HT-29 (cell line): ENCODE results near the gene RELN. TPM values are rescaled to one million over a fixed set of nuclear protein-coding genes. Genes with fewer than 3 reads are reported as not detected.
"Not testable (repeated sequence)": the region's sequence is repeated elsewhere in the genome, so short reads cannot be mapped to it uniquely, and the experiment has no call there.

Source experiments
- DNase-seq: peaks from one replicate; pipeline ENCODE4 v3.0.0-alpha.2; 2015; ENCODE audit warnings: low spot score
- total RNA-seq: library from RNA; depleted of rRNA; stranded (reverse); fragments of >200 nt; shearing (Covaris generic); gene quantifications from 2 replicates; pipeline ENCODE4 v1.2.3, GENCODE V29; 2014

Gene RELN
- total RNA-seq, 1 experiment from 2014 or later: not detected

GRCh38 chr7:103794424-103794823 is 195.0 kb downstream of the RELN start:
- DNase-seq: no peak

GRCh38 chr7:103793614-103794013 is 195.8 kb downstream of the RELN start:
- DNase-seq: no peak

- no peak for DNase-seq
Measured at GRCh38 chr7:103791894-103792293, 197.6 kb downstream of the RELN start.

GRCh38 chr7:103787041-103787440 is 202.4 kb downstream of the RELN start:
- DNase-seq: not testable (repeated sequence)

GRCh38 chr7:103784646-103785286 is 204.7 kb downstream of the RELN start:
- DNase-seq: no peak

- DNase-seq: no peak
Measured at GRCh38 chr7:103781409-103781808, 208.0 kb downstream of the RELN start.

DNA sequence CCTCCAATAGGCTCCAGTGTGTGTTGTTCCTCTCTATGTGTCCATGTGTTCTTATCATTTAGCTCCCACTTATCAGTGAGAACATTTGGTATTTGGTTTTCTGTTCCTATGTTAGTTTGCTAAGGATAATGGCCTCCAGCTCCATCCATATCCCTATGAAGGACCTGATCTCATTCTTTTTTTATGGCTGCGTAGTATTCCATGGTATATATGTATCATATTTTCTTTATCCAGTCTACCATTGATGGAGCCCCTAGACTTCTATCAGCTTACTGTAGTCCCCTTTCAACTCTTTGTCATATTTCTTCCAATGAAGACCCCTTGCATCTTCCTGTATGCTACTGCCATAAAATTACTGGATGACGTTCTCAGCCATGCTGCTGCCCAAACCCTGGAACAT is 208.9 kb downstream of the RELN start:
- not testable (repeated sequence) for DNase-seq

- DNase-seq: no peak
Measured at GRCh38 chr7:103777440-103777839, 212.0 kb downstream of the RELN start.

GRCh38 chr7:103773726-103774125 is 215.7 kb downstream of the RELN start:
- no peak for DNase-seq

GRCh38 chr7:103772171-103772773 is 217.2 kb downstream of the RELN start:
- no peak for DNase-seq

- DNase-seq: no peak
Measured at GRCh38 chr7:103771294-103771693, 218.2 kb downstream of the RELN start.

DNA sequence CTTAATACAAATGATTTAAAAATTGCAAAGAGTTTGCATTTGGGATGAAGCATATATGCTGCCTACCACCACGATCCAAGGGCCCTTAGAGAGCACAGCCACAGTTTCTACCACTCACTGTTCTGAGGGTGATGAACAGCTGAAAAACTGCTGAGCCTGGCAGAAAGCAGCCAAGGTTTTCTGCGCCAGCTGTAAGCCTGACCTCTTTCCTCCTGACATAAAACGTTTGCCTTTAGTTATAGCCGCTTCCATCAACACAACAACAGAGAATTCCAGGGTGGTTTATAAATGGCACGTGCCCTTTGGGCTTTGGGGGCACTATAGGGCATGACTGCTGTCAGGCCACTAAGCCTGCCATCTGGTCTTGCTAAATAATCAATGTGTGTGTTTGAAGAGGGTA is 222.8 kb downstream of the RELN start:
- no peak for DNase-seq

DNA sequence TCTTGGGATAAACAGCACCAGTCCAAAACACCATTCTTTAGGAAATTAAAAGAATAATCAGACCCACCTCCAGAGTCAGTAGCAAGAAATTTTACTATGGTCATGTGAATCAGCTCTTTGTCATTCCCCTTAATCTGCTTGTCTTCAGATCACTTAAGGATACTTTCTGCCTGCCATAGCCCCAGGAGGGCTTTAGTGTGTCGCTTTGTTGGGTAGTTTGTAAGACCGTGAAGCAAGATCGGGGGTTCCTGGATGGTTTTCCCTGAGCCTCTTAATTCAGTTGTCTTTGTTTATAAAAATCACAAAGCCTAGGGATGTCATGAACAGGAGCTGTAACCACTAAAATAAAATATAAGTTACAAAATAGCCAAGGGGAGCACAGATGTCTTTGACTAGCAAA is 223.6 kb downstream of the RELN start:
- DNase-seq: no peak

DNA sequence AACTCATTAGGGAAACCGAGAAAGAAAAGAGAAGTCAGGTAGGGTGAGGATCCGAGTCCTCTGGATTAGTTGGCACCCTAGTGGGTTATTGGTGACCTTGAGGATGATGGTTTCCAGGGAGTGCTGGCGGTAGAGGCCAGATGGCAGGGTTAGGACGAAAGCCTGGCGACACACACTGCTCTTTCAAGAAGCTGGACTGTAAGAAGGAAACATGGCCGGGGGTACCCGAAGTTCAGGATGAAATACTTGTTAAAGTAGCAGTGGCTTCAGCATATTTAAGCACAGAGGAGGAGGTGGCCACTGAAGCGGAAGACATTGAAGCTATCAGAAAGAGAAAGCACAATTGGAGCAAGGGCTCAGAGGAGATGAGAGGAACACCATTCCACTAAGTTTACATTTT is 224.6 kb downstream of the RELN start:
- DNase-seq: no peak

DNA sequence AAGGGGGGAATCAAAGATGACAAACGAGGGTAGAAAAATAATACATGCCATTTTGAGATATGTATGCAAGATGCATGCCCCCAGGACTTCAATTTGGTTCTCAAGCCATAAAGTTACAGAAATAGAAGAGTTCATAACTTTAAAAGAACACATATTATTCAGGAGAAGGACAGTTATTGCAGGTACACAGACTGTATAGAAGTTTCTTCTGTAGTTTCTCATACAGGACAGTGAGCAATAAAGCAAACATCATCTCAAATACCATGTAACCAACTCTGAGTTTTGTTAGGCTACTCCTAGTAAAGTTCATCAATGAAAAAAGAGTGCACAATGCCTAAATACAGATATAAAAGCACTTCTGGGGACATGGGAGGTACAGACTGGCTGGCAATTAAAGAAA is 226.6 kb downstream of the RELN start:
- DNase-seq: no peak

- no peak for DNase-seq
Measured at GRCh38 chr7:103762065-103762760, 227.2 kb downstream of the RELN start.

DNA sequence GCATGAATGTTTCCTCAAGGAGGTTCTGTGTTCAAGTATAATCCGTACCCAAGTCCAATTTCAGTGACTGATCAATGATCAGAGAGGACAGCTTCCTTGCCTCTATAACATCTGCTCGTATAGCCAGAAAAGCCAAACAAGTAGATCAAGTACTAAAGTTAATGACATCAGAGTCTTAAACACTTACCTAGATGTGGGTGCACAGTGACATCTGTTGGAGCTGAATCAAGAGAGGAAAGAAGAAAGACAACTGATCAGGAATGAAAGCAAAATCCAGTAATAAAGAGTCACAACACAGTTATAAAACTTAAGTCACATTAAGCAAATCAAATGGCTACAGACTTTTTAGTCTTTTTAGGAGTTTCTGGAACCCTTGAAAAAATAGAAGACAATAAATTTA is 236.5 kb downstream of the RELN start:
- peak; percentile 54 for DNase-seq

- no peak for DNase-seq
Measured at GRCh38 chr7:103751311-103751880, 238.1 kb downstream of the RELN start.

GRCh38 chr7:103748680-103749079 is 240.8 kb downstream of the RELN start:
- no peak for DNase-seq

DNA sequence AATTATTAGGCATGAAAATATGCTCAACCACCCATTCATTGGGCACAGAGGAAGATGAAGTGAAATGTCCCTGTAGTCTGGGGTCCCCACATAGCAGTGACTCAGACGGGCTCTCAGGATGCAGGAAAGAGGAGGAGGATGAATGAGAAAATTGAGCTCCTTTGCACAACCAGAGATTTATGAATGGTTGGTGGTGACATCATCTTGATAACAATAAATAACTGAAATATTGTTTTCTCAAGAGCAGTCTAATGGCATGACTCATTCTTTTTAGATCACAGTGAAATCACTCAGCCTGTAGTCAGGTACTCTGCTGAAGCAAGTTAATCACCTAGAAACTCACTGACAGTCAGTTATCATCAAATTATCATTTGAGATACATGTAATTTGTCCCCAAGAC is 254.1 kb downstream of the RELN start:
- peak; percentile 14 for DNase-seq

DNA sequence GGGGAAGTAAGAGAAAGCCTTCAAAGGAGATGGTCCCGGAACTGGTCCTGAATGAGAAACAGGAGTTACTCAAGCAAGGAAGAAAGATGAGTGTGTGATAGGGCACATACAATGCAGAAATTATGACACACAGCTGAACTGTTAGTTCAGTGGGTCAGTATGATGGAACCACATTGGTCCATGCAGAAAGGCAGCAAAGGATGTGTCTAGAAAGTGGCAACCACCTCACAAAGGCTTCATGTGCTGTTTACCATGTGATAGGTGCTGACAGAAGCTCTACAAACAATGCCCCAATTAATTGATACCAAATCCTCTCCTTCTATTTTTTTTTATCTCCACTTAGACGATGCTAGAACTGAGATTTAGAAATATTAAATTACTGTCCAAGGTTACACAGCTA is 258.3 kb downstream of the RELN start:
- no peak for DNase-seq

GRCh38 chr7:103729026-103729425 is 260.4 kb downstream of the RELN start:
- no peak for DNase-seq
